HL-60/S4 treated with retinoic acid at 250 ng/mL for 4 days and 3 days (cell line): ENCODE data around the gene ADSS1.

Source experiments
- in situ Hi-C: fragments of 300-500 bp; cut with MboI; formaldehyde crosslinking; loops from 2 replicates; pipeline ENCODE4 v1.7.0; 2022; ENCODE audit warnings: low sequenced_read_pairs

Gene ADSS1

DNA sequence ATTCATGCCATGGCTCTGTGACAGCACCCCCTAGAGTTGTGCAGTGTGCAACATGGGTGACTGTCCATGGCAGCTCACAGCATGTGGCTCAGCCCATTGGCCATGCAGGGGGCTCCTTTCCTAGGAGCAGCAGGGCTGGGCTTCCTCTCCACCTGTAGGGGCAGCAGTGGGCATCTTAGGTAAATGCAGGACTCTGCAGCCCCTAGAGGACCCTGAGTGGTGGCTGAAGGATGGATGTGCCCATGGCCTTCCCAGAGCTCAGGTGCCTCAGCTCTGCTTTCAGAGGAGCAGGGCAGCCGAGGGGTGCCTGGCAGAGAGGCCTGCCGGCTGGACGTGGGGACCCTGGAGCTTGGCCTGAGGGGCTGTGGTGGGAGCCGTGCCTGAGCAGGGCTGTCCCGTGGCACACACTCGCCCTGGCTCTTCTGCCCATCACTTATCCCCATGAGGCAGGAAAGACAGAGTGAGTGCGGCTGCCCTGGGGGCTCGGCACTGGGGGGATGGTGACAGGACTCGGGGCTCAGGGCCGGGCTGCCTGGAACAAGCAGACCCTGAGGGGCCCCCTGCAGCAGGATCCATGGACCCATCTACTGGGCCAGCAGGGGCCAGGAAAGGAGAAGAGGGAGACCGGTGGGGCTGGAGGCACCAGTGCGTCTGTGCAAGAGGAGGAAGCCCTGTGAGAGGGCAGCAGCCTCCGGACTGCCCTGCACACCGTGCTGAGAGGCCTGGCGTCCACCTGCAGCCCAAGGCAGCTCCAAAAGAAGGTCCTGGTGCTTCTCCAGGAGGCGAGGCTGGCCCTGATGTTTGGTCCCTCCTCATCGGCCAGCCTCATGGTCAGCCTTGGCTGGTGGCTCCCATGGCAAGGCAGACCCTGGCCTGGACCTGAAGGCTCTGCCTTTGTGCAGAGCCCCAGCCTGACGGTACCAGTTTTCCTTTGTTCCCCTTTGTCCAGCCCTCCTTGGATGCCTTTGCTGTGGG lies 7.6 kb downstream of the ADSS1 start:
- in situ Hi-C loops, result no loop called here

GRCh38 chr14:104732355-104732804 lies 8.4 kb downstream of the ADSS1 start:
- in situ Hi-C loops, result no loop called here

- in situ Hi-C loops, result no loop called here
These were observed 9.1 kb downstream of the ADSS1 start for GRCh38 chr14:104732931-104733681.

- in situ Hi-C loops, result no loop called here
These were observed 10.1 kb downstream of the ADSS1 start for GRCh38 chr14:104734051-104734587.

GRCh38 chr14:104734601-104734990 lies 10.6 kb downstream of the ADSS1 start:
- in situ Hi-C loops, result no loop called here

GRCh38 chr14:104734991-104735779 lies 11.2 kb downstream of the ADSS1 start:
- in situ Hi-C loops, result no loop called here

DNA sequence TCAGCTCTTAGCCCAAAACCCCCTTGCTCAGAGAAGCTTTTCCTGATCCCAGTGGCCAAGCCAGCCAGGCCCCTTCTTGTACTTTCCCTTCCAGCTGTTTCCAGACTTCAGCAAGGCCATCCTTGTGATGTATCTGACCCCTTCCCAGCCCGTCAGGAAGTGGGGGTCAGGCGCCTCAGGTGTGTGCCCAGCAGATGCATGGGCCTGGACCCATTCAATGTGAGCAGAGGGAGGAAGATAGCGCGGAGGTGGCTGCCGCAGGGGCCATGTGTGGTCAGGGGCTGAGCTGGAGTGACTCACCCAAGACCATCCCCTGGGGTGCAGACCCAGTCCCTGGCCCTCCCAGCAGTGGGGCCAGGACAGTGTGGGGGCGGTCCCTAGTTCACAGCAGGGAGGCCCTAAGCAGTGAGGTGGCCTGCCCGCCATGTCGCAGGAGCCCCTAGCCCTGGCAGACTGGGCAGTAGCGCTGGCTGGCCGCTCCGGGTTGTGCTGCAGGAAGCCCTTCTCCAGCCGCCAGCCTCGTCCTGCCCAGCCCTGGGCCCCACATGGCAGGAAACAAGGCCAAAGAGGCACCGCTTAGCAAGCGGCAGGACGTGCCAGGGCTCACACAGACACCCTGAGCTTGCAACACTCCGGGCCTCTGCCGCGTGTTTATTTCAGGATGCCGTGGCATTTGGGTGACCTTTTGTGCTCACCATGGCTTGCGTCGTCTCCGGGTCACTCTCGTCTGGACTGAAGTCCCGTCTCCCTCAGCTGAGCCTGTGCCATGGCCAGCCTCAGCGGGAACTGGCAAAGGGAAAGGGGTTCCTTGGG lies 12.0 kb downstream of the ADSS1 start:
- in situ Hi-C loops, result no loop called here

- in situ Hi-C loops, result no loop called here
These were observed 14.5 kb downstream of the ADSS1 start for GRCh38 chr14:104738375-104739019.

- in situ Hi-C loops, result no loop called here
These were observed 15.0 kb downstream of the ADSS1 start for GRCh38 chr14:104739026-104739425.

- in situ Hi-C loops, result no loop called here
These were observed 15.8 kb downstream of the ADSS1 start for GRCh38 chr14:104739546-104740516.

DNA sequence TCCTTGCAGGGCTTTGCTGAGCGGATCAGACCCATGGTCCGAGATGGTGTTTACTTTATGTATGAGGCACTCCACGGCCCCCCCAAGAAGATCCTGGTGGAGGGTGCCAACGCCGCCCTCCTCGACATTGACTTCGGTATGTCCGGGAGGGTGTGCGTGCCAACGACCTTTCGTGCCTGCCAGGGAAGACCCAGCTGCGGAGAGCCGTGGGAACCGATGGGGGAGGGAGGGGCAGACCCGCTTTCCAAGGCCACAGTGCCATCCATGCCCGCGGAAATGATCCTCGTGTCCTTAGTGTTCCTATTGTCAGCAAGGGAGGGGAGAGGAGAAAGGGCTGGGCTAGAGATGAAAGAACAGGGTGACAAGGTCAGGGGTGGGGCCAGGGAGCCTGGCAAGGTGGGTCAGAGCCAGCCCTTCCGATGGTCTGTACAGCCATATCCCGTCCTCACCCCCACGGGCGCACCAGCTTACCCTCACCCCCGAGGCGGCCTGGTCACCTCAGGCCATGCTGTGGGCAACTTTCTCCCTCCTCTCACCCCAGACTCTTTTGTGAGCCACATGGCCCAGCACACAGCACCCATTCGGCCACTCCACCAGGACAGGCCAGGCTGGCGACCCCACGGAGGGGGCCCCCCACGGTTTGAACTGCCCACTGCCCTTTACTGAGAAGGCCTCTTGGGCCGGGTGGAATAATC lies 17.2 kb downstream of the ADSS1 start:
- in situ Hi-C loops, result no loop called here

- in situ Hi-C loops, result no loop called here
These were observed 17.8 kb downstream of the ADSS1 start for GRCh38 chr14:104741803-104742251.

- in situ Hi-C loops, result no loop called here
These were observed 18.8 kb downstream of the ADSS1 start for GRCh38 chr14:104742586-104743455.

DNA sequence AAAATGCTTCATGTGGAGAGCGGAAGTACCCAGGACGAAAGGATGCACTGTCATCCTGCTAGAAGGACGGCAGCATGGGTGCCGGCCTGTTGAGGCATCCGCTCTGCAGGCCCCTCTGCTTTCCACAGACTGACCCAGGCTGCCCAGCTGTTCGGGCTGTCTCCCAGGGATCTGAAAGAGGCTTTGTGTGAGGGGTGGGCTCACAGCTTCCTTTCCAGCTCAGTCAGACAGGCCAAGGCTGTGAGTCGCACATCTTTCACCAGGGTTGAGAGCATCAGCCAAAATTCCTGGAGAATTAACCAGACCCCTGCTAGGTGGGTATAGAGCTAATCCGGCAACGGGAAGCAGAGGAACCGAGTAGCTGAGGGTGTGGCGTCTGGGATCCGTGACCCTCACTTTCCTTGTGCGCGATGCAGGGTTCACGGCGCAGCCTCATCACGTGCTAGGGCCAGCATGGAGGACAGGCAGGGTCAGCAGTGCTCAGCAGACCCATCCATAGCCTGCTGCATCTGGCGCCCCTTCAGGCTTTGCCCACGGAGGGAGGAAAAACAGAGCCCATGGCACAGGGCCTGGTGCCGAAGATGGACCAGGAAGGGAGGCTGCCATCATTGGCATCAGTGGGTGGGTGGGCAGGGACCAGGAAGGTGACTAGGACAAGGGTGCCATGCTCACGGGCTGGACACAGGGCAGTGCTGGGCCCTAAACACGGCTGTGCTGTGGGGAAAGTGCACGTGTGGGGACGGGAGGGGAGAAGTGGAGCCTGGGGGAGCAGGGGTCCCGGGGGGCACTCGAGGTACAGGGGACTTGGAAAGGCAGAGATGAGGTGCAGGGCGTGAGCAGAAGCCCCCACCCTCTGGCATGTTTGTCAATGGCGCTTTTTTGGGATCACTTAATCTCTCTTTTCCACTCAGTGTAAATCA lies 19.7 kb downstream of the ADSS1 start:
- in situ Hi-C loops, result no loop called here

GRCh38 chr14:104744484-104744883 lies 20.5 kb downstream of the ADSS1 start:
- in situ Hi-C loops, result no loop called here

- in situ Hi-C loops, result no loop called here
These were observed 21.4 kb downstream of the ADSS1 start for GRCh38 chr14:104745431-104745830.
